Prostate gland (tissue), 2 donors: ENCODE measurements around the gene FAM163B. TPM values are rescaled to one million over a fixed set of nuclear protein-coding genes. Genes with fewer than 3 reads are reported as not detected.

ENCODE experiments used
- DNase-seq: peaks from one replicate; pipeline ENCODE4 v3.0.0-alpha.2; 2019; ENCODE audit warnings: low spot score
- H3K27ac ChIP-seq, 2 donors: fragments of 200-600 bp; sonication (generic); 2 replicates each; pipeline ENCODE4 v1.5.1; 2017 to 2019
- H3K27me3 ChIP-seq: fragments of 200-600 bp; sonication (generic); replicated peaks from 2 replicates; pipeline ENCODE4 v1.5.1; 2019; ENCODE audit not compliant: insufficient read depth
- H3K36me3 ChIP-seq, 2 donors: fragments of 200-600 bp; sonication (generic); 1 replicate in 1 of 2; 2 replicates in 1 of 2; pipeline versions ENCODE4 v1.5.1 to v1.8.1; 2017 to 2019
- H3K4me1 ChIP-seq: fragments of 200-600 bp; sonication (generic); replicated peaks from 2 replicates; pipeline ENCODE4 v1.5.1; 2019
- H3K4me3 ChIP-seq, 2 donors: fragments of 200-600 bp; sonication (generic); 2 replicates each; pipeline ENCODE4 v1.5.1; 2017 to 2019
- H3K9me3 ChIP-seq: fragments of 200-600 bp; sonication (generic); 2 replicates; pipeline ENCODE4 v1.5.1; 2017
- CTCF ChIP-seq, 4 experiments: fragments of 200-600 bp in 2 of 4; fragments of 450-650 bp in 2 of 4; sonication (generic) in 2 of 4; IDR thresholded peaks; 1 replicate in 3 of 4; 2 replicates in 1 of 4; pipeline ENCODE4 v1.5.1; 2016 to 2019; ENCODE audit warnings: antibody characterized with exemption in 4 of 4, mild to moderate bottlenecking in 2 of 4, moderate library complexity in 2 of 4
- POLR2A ChIP-seq: fragments of 450-650 bp; IDR thresholded peaks from one replicate; pipeline ENCODE4 v1.6.1; 2016; ENCODE audit warnings: antibody characterized with exemption, mild to moderate bottlenecking
- POLR2AphosphoS5 ChIP-seq: sonication (generic); formaldehyde crosslinking; IDR thresholded peaks from one replicate; pipeline ENCODE4 v1.6.1; 2017; ENCODE audit warnings: antibody characterized with exemption
- WGBS: methylation state at CpG from one replicate; pipeline ENCODE4 v1.1.5; 2018; 5-methylcytosine and 5-hydroxymethylcytosine counted together
- intact Hi-C: fragments of 100-400 bp; cut with DNase I; formaldehyde crosslinking; loops from one replicate; pipeline ENCODE4 v1.14.2; 2022
- total RNA-seq, 2 donors: library from RNA; depleted of rRNA; stranded (reverse); fragments of >200 nt; gene quantifications; one replicate each; pipeline ENCODE4 v1.1.0, GENCODE V29; 2016

The FAM163B gene
- total RNA-seq, 2 donors from 2014 or later: 0.85 TPM; not detected in 1

- WGBS: 87% methylated on average over 16 of the region's 16 CpGs
- Histone ChIP-seq H3K4me3 (no peak overlapping the region), H3K4me1 (no peaks in the 10 kb centered on the region), H3K27me3 (no peaks in the 10 kb centered on the region), H3K9me3 (no peaks in the 10 kb centered on the region), H3K27ac (no peak overlapping the region), H3K36me3 (no peaks in the 10 kb centered on the region)
- intact Hi-C loops: no loop called here
- no peak for DNase-seq
- no peak for TF ChIP-seq CTCF (IDR thresholded peaks at IDR 0.05)
Observed at GRCh38 chr9:133642708-133643361, 33.6 kb upstream of the FAM163B start.

GRCh38 chr9:133641861-133642595 is 32.8 kb upstream of the FAM163B start:
- intact Hi-C loops: no loop called here
- 97% methylated on average over 25 of the region's 25 CpGs for WGBS
- Histone ChIP-seq H3K9me3 (no peaks in the 10 kb centered on the region), H3K27ac (no peak overlapping the region), H3K4me1 (no peaks in the 10 kb centered on the region), H3K27me3 (no peaks in the 10 kb centered on the region), H3K4me3 (no peak overlapping the region), H3K36me3 (no peaks in the 10 kb centered on the region)
- TF ChIP-seq POLR2A: no peak
- no peak for TF ChIP-seq CTCF (IDR thresholded peaks at IDR 0.05)
- no peak for TF ChIP-seq POLR2AphosphoS5
- no peak for DNase-seq

GRCh38 chr9:133641396-133641655 is 32.1 kb upstream of the FAM163B start:
- Histone ChIP-seq H3K4me3 (no peak overlapping the region), H3K27me3 (no peaks in the 10 kb centered on the region), H3K9me3 (no peaks in the 10 kb centered on the region), H3K36me3 (no peaks in the 10 kb centered on the region), H3K27ac (no peak overlapping the region), H3K4me1 (no peaks in the 10 kb centered on the region)
- DNase-seq: no peak
- TF ChIP-seq CTCF (IDR thresholded peaks at IDR 0.05): no peak
- no peak for TF ChIP-seq POLR2A
- TF ChIP-seq POLR2AphosphoS5: no peak
- intact Hi-C loops: no loop called here
- WGBS: 82% methylated on average over 7 of the region's 7 CpGs

GRCh38 chr9:133640580-133641395 is 31.6 kb upstream of the FAM163B start:
- Histone ChIP-seq H3K36me3 (no peaks in the 10 kb centered on the region), H3K27ac (no peak overlapping the region), H3K4me1 (no peaks in the 10 kb centered on the region), H3K9me3 (no peaks in the 10 kb centered on the region), H3K4me3 (no peak overlapping the region), H3K27me3 (peaks cover 2% of the 10 kb centered on the region)
- 72% methylated on average over 13 of the region's 13 CpGs for WGBS
- DNase-seq: no peak
- TF ChIP-seq CTCF (IDR thresholded peaks at IDR 0.05) (no peak), POLR2A (no peak), POLR2AphosphoS5 (no peak)
- intact Hi-C loops: no loop called here
